GM23338 (cell line): ENCODE results near the gene FOXJ1. TPM values are rescaled to one million over a fixed set of nuclear protein-coding genes. Genes with fewer than 3 reads are reported as not detected.

Experiments
- ATAC-seq: fragments of 200-7000 bp; cut with Tn5 transposase; 3 replicates; pipeline ENCODE4 v1.9.1; 2020
- DNase-seq: peaks from one replicate; pipeline ENCODE4 v3.0.0-alpha.2; 2015; ENCODE audit warnings: low spot score
- H2AFZ ChIP-seq: fragments of 200-600 bp; sonication (generic); 2 replicates; pipeline ENCODE4 v1.8.0; 2016; ENCODE audit warnings: antibody characterized with exemption, mild to moderate bottlenecking, moderate library complexity
- H3F3A ChIP-seq: fragments of 200-600 bp; sonication (generic); replicated peaks from 2 replicates; pipeline ENCODE4 v1.8.0; 2017; ENCODE audit warnings: antibody characterized with exemption, mixed run types, low read depth
- H3K27ac ChIP-seq: fragments of 200-600 bp; sonication (generic); 2 replicates; pipeline ENCODE4 v1.6.1; 2016; ENCODE audit warnings: low read depth
- H3K27me3 ChIP-seq: fragments of 200-600 bp; sonication (generic); 2 replicates; pipeline ENCODE4 v1.8.0; 2016; ENCODE audit warnings: mild to moderate bottlenecking, mixed run types, moderate library complexity; ENCODE audit not compliant: insufficient read depth
- H3K36me3 ChIP-seq: fragments of 200-600 bp; sonication (generic); 2 replicates; pipeline ENCODE4 v1.8.0; 2016; ENCODE audit warnings: mild to moderate bottlenecking; ENCODE audit not compliant: insufficient read depth
- H3K4me1 ChIP-seq: fragments of 200-600 bp; sonication (generic); 2 replicates; pipeline ENCODE4 v1.8.0; 2016; ENCODE audit warnings: mild to moderate bottlenecking, moderate library complexity; ENCODE audit not compliant: insufficient read depth
- H3K4me2 ChIP-seq: fragments of 200-600 bp; sonication (generic); 2 replicates; pipeline ENCODE4 v1.7.1; 2017; ENCODE audit warnings: mixed run types
- H3K4me3 ChIP-seq: fragments of 200-600 bp; sonication (generic); 2 replicates; pipeline ENCODE4 v1.6.1; 2016; ENCODE audit warnings: mixed run types
- H3K79me2 ChIP-seq: fragments of 200-600 bp; sonication (generic); replicated peaks from 2 replicates; pipeline ENCODE4 v1.8.0; 2017; ENCODE audit warnings: mild to moderate bottlenecking; ENCODE audit not compliant: insufficient read depth
- H3K9me2 ChIP-seq: fragments of 200-600 bp; sonication (generic); 2 replicates; pipeline ENCODE4 v1.8.0; 2017; ENCODE audit not compliant: insufficient read depth
- H4K20me1 ChIP-seq: fragments of 200-600 bp; sonication (generic); replicated peaks from 2 replicates; pipeline ENCODE4 v1.8.0; 2017; ENCODE audit warnings: mild to moderate bottlenecking; ENCODE audit not compliant: insufficient read depth
- H3K27ac Mint-ChIP-seq: 2 replicates; pipeline ENCODE4 v1.8.0; 2020; ENCODE audit warnings: inconsistent platforms, mild to moderate bottlenecking, moderate library complexity, mixed read lengths
- H3K27me3 Mint-ChIP-seq: 3 replicates; pipeline ENCODE4 v1.8.0; 2022; ENCODE audit warnings: low read depth, mild to moderate bottlenecking, moderate library complexity, mixed read lengths, inconsistent platforms; ENCODE audit not compliant: insufficient read depth, poor library complexity
- H3K36me3 Mint-ChIP-seq: 3 replicates; pipeline ENCODE4 v1.8.0; 2021; ENCODE audit warnings: low read depth, mild to moderate bottlenecking, inconsistent platforms, moderate library complexity, mixed read lengths
- H3K4me1 Mint-ChIP-seq: 3 replicates; pipeline ENCODE4 v1.8.0; 2020; ENCODE audit warnings: mild to moderate bottlenecking, inconsistent platforms, mixed read lengths
- H3K4me3 Mint-ChIP-seq: 3 replicates; pipeline ENCODE4 v1.8.0; 2021; ENCODE audit warnings: moderate library complexity, mild to moderate bottlenecking, inconsistent platforms, mixed read lengths
- H3K9me3 Mint-ChIP-seq: 3 replicates; pipeline ENCODE4 v1.8.0; 2020; ENCODE audit warnings: moderate library complexity, mild to moderate bottlenecking, inconsistent platforms, mixed read lengths
- ETS1 ChIP-seq: IDR thresholded peaks from 2 replicates; pipeline ENCODE4 v1.6.1; 2016; ENCODE audit warnings: antibody characterized with exemption
- EZH2 ChIP-seq: fragments of 200-600 bp; sonication (generic); IDR thresholded peaks from one replicate; pipeline ENCODE4 v1.8.0; 2017; ENCODE audit warnings: antibody characterized with exemption, mild to moderate bottlenecking, low read depth; ENCODE audit not compliant: unreplicated experiment
- EZH2phosphoT487 ChIP-seq: fragments of 200-600 bp; sonication (generic); IDR thresholded peaks from one replicate; pipeline ENCODE4 v1.8.1; 2018; ENCODE audit warnings: antibody characterized with exemption; ENCODE audit not compliant: unreplicated experiment
- JUNB ChIP-seq: IDR thresholded peaks from one replicate; pipeline ENCODE4 v1.6.1; 2016; ENCODE audit warnings: antibody characterized with exemption; ENCODE audit not compliant: unreplicated experiment
- NANOG ChIP-seq: IDR thresholded peaks from 2 replicates; pipeline ENCODE4 v1.6.1; 2016; ENCODE audit warnings: antibody characterized with exemption, borderline replicate concordance
- POLR2AphosphoS5 ChIP-seq: IDR thresholded peaks from 2 replicates; pipeline ENCODE4 v1.6.1; 2016; ENCODE audit warnings: antibody characterized with exemption, low read depth
- STAT1 ChIP-seq: IDR thresholded peaks from one replicate; pipeline ENCODE4 v1.6.1; 2016; ENCODE audit warnings: antibody characterized with exemption; ENCODE audit not compliant: unreplicated experiment
- ZNF114 ChIP-seq: fragments of 250-450 bp; sonication (Bioruptor Pico); IDR thresholded peaks from 2 replicates; pipeline ENCODE4 v1.5.0; 2020; ENCODE audit warnings: mild to moderate bottlenecking, moderate library complexity
- ZNF331 ChIP-seq: fragments of 250-450 bp; sonication (Bioruptor Pico); IDR thresholded peaks from 2 replicates; pipeline ENCODE4 v1.5.0; 2020; ENCODE audit warnings: low read depth, mild to moderate bottlenecking, moderate library complexity
- ZNF462 ChIP-seq: fragments of 250-450 bp; sonication (Bioruptor Pico); IDR thresholded peaks from 2 replicates; pipeline ENCODE4 v1.5.0; 2020; ENCODE audit warnings: mild to moderate bottlenecking, moderate library complexity
- long read RNA-seq: library from polyadenylated mRNA; unstranded; transcript quantifications from one replicate; pipeline ENCODE4 v2.0.0, GENCODE V29; 2020; ENCODE audit not compliant: unreplicated experiment
- polyA plus RNA-seq: library from polyadenylated mRNA; unstranded; fragments of >200 nt; fragmentation: Nextera tagmentation; extraction: Ambion mirVana; gene quantifications from 2 replicates; pipeline ENCODE4 v1.2.1, GENCODE V29; 2016
- total RNA-seq: library from RNA; depleted of rRNA; stranded (reverse); fragments of >200 nt; shearing (Covaris generic); gene quantifications from 2 replicates; pipeline ENCODE4 v1.2.3, GENCODE V29; 2014; rRNA removed
- TF ChIP-seq, protein P1 (sequence below), 2 experiments: fragments of 200-600 bp in 1 of 2; sonication (generic) in 1 of 2; conservative IDR thresholded peaks; 2 replicates each; pipeline versions ENCODE4 v1.5.1 to v1.6.1; 2016 to 2017; ENCODE audit warnings: antibody characterized with exemption in 2 of 2, low read depth in 2 of 2, mild to moderate bottlenecking in 2 of 2, moderate library complexity in 1 of 2

The FOXJ1 gene, protein sequence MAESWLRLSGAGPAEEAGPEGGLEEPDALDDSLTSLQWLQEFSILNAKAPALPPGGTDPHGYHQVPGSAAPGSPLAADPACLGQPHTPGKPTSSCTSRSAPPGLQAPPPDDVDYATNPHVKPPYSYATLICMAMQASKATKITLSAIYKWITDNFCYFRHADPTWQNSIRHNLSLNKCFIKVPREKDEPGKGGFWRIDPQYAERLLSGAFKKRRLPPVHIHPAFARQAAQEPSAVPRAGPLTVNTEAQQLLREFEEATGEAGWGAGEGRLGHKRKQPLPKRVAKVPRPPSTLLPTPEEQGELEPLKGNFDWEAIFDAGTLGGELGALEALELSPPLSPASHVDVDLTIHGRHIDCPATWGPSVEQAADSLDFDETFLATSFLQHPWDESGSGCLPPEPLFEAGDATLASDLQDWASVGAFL
- 8.7 and 12.3 TPM in 2 replicates for total RNA-seq
- 2.3 and 2.8 TPM in 2 replicates for polyA plus RNA-seq
- long read RNA-seq, partial matches to known transcripts = 2 of 2 reads
- long read RNA-seq, other reads (novel, unspliced or antisense) = 0 of 2 reads

DNA sequence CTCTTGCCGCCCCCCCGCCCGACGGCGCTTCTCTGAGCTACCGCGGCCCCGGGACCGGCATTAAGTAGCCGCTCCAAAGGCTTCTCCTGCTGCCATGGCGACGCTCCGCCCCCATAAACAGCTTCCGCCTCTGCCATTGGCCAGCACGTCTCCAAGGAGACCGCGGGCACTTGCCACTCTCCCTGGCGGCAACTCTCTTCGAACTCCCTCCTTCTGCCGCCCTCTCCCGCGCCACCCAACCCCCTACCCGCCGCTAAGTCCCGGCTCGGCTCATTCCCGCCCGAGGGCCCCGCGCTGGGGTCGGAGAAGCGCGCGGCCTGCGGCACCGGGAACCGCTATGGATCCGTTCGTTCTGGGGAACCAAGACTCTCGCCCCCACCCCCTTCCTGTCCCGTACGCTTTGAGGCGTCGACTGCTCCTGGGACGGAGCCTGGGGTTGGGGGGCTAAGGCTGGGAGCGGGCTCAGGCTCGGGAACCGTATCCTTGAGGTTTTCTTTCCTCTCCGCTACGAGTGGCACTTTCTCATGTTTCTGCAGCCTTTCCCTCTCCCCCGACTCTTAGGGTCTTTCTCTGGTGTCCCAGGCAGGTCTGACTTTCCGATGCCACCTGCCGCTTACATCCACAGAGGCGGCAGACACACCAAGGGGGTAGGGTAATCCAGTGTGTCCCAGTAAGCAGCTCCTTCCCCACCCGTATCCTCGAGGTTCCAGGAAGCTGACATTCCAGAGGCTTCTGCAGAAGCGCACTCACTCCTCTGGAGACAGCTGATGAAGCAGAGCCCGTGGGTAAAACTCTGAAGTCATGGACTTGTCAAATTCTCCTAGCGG lies at the start of gene FOXJ1:
TSS of gene FOXJ1 (minus strand) at position 34 of the 827 bp plus-strand sequence. CDS start 850 bp downstream, outside the sequence.
- Histone ChIP-seq H2AFZ (peak within 1 kb of the TSS; percentile 45; the same call in 1 of the 2 replicates), H3K27ac (no peak within 1 kb of the TSS), H3K4me3 (peak within 1 kb of the TSS; percentile 85), H3K79me2 (no peaks in the 10 kb centered on the region), H3K4me2 (peak within 1 kb of the TSS; percentile 91), H4K20me1 (no peaks in the 10 kb centered on the region), H3K4me1 (peaks cover 79% of the 10 kb centered on the region), H3K9me2 (no peaks in the 10 kb centered on the region), H3K27me3 (peaks cover 80% of the 10 kb centered on the region), H3K36me3 (no peaks in the 10 kb centered on the region), H3F3A (peaks cover 34% of the 10 kb centered on the region)
- Mint-ChIP-seq H3K4me1 (peaks cover 71% of the 10 kb centered on the region), H3K36me3 (no peaks in the 10 kb centered on the region; the same call in 2 of the 3 replicates), H3K4me3 (peak within 1 kb of the TSS; percentile 82), H3K9me3 (no peaks in the 10 kb centered on the region; the same call in 2 of the 3 replicates), H3K27me3 (peaks cover 74% of the 10 kb centered on the region), H3K27ac (no peak within 1 kb of the TSS)
- TF ChIP-seq ETS1 (no peak), ZNF462 (CRISPR knock-in tag) (no peak), STAT1 (no peak), ZNF114 (no peak), EZH2 (no peak), JUNB (no peak), EZH2phosphoT487 (no peak), POLR2AphosphoS5 (peak; percentile 43; the same call in 1 of the 2 replicates), ZNF331 (CRISPR knock-in tag) (no peak), NANOG (0 out of 2 replicates have a peak, but pooled peaks have one; percentile 13)
- TF ChIP-seq, protein P1, sequence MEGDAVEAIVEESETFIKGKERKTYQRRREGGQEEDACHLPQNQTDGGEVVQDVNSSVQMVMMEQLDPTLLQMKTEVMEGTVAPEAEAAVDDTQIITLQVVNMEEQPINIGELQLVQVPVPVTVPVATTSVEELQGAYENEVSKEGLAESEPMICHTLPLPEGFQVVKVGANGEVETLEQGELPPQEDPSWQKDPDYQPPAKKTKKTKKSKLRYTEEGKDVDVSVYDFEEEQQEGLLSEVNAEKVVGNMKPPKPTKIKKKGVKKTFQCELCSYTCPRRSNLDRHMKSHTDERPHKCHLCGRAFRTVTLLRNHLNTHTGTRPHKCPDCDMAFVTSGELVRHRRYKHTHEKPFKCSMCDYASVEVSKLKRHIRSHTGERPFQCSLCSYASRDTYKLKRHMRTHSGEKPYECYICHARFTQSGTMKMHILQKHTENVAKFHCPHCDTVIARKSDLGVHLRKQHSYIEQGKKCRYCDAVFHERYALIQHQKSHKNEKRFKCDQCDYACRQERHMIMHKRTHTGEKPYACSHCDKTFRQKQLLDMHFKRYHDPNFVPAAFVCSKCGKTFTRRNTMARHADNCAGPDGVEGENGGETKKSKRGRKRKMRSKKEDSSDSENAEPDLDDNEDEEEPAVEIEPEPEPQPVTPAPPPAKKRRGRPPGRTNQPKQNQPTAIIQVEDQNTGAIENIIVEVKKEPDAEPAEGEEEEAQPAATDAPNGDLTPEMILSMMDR (conservative IDR thresholded peaks at IDR 0.05; ENCODE audit: low read depth in 2 of 2) = no peak
- DNase-seq = peak; percentile 96
- peak; percentile 53 for ATAC-seq
